NCI-H2196 (cell line): ENCODE data around the gene MRPL28.
"Not testable (repeated sequence)": the region's sequence is repeated elsewhere in the genome, so short reads cannot be mapped to it uniquely, and the experiment has no call there.

Experiments used
- DNase-seq: peaks from one replicate; lab custom pipeline; 2025; ENCODE audit not compliant: unreplicated experiment; lab: John Stamatoyannopoulos, UW

The MRPL28 gene

GRCh38 chr16:373848-374615 lies 3.7 kb upstream of the MRPL28 start:
- DNase-seq, result no peak

DNA sequence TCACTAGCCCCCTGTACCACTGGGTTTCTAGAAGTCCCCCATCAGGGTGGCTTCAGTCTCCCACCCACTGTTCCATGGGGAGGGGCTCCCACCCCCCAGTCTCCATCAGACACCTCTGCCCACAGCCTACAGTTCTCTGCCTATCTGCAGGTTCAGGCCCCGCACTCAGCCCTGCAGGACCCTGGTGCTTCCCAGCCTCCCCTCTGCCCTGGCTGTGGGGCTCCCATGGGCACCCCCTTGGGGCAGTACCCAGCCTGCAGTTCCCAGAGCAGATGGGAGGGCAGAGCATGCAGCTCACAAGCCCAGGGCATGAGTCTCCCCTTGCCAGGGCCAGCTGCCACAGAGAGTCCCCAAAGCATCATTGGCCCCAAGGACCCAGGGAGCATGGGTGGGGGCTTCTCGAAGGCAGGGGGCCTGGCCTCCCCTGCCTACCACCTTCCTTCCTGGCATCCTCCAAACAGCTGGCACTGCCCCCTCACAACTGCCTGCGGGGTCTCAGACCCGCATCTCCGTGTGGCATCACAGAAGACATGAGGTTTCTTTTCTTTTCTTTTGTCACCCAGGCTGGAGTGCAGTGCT lies 2.8 kb upstream of the MRPL28 start:
- DNase-seq, result no peak

GRCh38 chr16:372302-372983 lies 2.1 kb upstream of the MRPL28 start:
- DNase-seq, result peak; percentile 54

DNA sequence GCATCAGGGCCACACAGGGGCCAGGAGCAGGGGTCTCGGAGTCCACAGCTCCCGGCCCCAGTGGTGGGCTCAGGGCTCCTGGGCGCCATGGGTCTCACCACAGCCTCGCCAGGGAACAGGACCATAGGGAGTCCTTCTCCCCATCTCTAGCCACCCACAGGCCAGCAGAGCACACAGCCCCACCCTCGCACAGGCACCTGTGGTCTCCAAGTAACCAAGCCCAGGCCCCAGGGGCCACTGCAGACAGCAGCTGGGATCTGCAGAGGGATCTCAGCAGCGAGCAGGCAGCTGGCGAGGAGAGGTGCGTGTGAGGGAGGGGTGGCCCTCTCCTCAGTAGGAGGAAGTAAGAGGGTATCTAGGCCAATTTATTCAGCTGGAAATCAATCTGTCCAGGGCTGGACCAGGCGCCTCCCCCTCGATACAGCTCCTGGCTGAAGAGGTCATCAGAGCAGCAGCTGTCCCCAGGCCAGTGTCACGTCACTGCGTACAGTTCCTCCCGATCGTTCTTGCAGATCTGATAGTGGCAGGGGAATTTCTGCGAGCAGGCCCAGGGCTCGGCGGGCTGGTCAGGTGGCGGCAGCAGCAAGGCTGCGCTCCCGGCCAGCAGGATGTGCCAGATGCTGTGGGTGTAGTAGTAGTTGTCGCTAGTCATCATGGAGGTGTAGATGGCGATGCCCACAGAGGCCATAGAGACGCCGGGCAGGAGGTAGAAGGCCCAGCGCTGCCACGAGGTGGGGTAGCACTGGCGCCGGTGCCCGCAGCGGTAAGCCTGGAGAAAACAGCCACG lies 1.4 kb upstream of the MRPL28 start:
- DNase-seq, result peak; percentile 89

- DNase-seq, result no peak
Observed at GRCh38 chr16:370979-371514, 709 bp upstream of the MRPL28 start.

DNA sequence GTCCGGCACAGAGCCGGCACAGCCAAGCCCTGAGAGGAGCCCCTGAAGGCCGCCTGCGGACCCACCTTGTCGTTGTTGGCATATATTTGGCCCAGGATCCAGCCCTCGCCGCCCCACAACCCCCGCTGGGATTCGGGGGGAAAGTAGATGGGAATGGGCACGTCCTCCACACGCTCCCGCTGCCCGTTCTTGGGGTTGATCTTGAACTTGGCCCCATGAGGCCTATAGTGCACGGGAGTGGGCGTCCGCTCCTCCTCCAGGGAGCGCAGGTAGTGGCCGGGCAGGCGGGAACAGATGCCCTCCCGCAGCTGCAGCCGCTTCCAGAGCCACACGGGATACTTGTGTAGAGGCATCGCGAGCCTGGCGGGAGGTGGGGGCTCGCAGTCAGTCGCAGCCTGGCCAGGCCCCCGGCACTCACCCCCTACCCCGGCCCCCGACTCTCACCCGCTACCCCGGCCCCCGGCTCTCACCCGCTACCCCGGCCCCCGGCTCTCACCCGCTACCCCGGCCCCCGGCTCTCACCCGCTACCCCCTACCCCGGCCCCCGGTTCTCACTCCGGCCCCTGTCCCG lies 387 bp downstream of the MRPL28 start:
- no peak for DNase-seq

DNA sequence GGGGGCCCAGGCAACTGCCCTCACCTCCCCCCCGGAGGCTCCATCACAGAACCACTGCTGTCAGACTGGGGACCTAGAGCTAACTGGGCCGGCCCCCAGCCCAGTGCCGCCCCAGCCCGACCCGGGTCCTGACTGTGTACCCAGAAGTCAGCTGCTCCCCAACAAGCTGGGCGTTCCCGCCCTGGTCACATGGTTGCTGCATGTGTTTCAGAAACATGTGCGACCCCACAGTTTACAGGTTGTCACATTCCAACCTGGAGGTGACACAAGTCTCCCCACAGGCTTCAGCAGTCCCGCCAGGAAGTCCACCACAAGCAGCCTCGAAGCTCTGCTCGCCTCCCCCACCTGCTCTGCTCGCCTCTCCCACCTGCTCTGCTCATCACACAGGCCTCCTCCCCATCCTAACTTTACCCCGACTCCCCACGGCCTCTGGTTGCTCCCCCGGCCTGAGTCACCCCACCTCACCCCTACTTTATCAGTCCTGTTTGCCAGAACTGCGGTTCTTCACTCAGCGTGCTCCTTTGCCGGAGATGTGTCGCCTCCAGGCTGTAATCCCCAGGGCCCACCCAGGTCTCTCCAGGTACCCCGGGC lies 968 bp downstream of the MRPL28 start:
- no peak for DNase-seq

- no peak for DNase-seq
Observed at GRCh38 chr16:368388-369158, 1.8 kb downstream of the MRPL28 start.

DNA sequence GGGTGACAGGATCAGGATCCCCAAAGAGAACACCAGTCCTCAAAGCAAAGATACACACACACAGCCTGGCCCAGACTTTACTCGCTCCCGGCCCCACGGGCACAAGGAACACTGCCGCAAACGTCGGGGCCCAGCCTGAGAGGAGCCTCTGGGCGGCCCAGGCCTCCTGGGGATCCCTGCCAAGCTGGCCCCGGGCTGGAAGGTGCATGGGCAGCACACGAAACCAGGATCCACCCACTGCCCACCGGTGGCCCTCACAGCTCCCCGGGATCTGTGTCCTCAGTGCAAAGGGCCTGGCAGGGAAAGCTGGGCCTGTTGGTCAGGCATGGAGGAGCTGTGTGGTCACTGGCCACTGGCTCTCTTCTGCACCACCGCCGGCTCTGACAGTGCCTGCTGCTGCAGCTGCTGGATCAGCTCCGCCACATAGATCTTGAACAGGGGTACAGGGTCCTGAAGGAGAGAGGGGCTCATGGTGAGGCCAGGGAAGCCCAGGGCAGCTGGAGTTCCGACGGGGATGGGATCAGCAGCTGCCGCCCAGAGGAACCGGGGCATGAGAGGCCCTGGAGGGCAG lies 2.9 kb downstream of the MRPL28 start:
- DNase-seq, result no peak

DNA sequence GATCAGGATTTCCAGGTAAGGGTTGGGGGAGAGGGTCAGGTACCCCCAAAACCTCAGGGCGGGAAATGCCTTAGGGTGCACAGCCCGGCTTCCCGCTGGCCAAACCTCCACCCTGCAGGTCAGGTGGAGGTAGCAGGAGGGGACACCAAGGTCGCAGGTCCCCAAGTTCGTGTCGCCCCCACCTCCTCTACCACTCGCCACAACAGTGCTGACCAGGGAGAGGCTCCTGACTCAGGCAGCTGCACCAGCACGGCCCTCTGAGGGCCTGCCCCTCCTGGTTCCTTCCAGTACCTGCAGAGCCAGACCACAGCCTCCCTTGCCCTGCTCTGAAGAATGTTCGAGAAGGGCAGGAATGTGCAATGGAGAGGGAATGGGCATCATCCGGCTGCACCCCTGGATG lies 3.9 kb downstream of the MRPL28 start:
- DNase-seq, result no peak

DNA sequence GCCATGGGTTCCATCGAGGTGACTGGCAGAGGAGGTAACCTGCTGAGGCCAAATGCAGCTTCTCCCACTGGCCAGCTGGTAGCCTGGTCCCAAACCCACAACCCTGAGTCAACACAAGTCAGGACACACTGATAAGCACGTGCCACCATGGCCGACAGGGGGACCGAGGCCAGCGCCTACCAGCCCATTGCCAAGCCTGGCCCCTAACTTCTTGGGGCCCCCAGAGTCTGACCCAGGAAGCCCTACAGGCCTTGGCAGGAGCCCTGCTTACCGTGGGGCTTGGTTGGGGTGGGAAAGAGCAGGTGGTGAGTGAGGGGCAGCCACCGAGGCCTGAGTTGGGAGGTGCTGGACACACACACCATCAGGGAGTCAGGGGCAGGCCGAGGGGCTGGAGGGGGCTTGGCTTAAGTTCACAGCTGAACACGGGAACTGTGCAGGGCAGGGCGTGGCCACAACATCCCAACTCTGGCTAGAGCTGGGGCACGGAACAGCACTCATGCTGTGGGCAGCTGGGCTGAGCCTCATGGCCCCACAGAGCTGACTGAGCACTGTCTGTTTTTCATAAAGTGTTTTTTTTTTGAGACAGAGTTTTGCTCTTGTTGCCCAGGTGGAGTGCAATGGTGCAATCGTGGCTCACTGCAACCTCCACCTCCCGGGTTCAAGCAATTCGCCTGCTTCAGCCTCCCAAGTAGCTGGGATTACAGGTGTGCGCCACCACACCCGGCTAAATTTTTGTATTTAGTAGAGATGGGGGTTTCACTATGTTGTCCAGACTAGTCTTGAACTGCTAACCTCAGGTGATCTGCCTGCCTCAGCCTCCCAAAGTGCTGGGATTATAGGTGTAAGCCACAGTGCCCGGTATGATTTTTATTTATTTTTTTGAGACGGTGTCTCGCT lies 5.5 kb downstream of the MRPL28 start:
- no peak for DNase-seq

DNA sequence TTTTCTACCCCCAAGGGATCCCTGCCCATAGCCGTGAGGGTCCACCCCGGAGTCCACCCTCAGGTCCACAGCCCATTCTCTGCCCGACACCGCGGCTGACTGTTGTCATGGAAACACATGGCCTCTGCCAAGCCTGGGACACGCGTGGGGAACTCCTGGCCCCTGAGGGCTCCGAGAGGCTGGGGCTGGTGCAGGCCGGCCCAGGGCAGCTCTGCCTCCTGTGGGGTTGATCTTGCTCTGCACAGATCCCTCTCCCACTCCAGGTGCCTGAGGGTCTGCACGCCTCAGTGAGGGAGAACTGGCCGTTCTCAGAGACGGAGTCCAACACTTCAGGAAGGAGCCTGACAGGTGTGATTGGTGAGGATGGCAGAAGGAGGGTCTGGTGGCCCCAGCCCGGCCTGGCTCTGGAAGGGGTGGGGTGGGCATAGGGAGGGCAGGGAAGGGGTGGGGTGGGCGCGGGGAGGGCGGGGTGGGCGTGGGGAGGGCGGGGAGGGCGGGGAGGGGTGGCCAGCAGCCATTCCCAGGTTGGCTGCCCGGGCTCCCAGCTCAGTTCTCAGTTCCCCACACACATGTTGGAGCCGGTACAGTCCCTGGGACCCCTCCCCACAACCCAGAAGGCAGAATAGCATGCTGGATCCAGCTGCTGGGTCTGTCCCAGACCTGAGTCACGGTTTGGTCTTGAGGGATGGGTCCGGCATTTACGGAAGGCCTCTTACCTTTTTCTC lies 6.4 kb downstream of the MRPL28 start:
- DNase-seq, result no peak

GRCh38 chr16:363110-363765 lies 7.1 kb downstream of the MRPL28 start:
- no peak for DNase-seq

DNA sequence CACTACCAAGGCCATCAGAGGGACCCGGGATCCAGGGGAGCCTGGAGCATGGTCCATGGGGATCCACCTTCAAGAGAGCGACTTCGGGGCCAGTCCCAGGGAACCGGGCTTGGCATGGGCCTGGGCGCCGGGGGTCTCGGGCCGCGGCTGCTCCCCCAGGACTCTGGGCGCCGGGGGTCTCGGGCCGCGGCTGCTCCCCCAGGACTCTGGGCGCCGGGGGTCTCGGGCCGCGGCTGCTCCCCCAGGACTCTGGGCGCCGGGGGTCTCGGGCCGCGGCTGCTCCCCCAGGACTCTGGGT lies 7.7 kb downstream of the MRPL28 start:
- DNase-seq, result not testable (repeated sequence)

GRCh38 chr16:361872-362701 lies 8.3 kb downstream of the MRPL28 start:
- peak; percentile 85 for DNase-seq

DNA sequence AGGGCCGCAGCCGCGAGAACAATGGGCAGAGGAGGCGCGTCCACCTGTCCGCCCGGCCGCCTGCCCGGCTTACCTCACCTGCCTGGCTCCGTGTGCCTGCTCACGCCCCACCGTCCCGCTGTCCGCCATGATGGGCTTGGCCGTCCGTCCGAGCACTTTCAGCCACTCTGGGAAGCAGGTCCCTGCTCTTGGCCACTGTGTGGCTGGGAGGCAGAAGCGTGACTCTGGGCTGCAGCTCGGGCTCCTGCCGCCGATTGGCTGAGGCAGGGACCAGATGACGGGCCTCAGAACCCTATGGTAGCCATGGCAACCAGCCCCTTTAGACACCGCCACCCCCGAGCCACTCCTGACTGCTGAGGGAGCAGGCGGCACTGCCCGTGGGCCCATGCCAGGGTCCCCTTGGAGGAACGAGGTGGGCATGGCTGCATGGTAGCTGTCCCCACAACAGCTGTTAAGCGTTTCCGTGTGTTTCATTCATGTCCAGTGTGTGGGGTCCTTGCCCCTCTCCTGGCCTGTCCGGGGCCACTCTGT lies 8.9 kb downstream of the MRPL28 start:
- DNase-seq, result no peak
